NCI-H128 (cell line): ENCODE results near the gene GPRIN2.
"Not testable (repeated sequence)": the region's sequence is repeated elsewhere in the genome, so short reads cannot be mapped to it uniquely, and the experiment has no call there.

Source experiments
- DNase-seq: peaks from one replicate; lab custom pipeline; 2025; ENCODE audit not compliant: unreplicated experiment; lab: John Stamatoyannopoulos, UW

GPRIN2 gene

GRCh38 chr10:46522295-46523118 is 34.0 kb downstream of the GPRIN2 start:
- no peak for DNase-seq

DNA sequence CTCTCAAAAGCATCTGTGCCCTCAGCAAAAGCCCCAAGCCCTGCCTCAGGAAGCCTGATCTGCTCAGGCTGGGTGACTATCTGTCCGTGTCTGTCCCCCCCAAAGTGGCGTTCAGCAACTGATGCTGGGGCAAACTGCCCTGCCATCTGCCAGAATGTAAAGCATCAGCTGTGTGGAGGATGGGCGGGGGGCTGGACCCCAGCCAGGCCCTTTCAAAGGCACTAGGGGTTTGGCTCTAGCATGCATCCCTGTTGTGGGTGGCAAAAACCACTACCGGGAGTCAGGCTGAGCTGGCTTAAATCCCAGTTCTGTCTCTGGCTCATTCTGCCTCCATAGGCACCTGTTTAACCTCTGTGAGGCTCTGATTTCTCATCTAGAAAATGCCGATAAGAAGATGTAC is 35.5 kb downstream of the GPRIN2 start:
- no peak for DNase-seq

DNA sequence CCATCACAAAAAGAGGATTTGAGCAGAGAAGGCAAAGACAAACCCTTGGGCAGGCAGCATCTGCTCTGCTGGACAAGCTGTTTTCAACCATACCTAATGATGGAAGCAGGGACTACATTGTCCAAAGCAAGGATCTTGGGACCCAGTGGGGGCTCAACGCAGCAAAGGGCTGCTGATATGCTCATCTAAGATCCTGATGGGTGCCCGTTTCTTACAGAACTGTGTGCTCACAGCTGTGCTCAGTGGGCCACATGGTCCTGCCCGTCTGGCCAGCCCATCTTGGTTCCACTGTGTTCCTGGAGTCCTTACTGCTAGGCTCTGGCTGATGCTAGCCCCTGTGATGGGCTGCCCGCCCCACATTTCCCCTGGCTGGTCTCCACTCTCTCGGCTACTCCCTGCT is 36.1 kb downstream of the GPRIN2 start:
- DNase-seq = no peak

DNA sequence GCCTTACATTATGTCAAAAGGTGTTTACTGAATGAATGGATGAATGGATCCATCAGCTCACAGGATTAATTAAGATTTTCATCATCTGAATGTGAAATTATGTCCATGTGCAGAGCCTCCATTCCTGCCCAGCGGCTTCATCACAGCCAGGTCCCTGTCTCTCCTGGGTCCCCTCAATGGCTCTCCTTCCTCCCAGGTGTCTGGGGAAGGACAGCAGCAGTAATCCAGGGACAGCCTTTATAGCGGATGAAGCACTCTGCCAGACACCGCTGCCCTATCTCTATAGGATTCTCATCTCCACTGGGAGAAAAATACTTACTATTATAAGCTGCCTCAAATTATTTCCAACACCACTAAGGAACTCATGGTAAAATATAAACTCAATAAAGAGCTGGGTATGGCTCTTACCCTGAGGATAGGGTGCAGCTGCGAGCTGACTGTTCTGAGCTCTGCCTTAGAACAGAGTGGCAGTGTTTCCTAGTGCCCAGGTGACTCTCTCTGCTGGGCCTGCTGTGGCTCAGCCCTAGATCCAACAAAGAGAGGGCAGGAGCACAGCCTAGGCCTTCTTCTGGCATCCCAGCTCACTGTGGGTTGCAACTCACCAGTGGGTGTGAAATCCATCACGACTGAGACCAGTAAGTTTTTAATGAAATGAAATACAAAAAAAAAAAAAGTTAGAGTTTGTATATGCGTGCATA is 38.3 kb downstream of the GPRIN2 start:
- DNase-seq = no peak

DNA sequence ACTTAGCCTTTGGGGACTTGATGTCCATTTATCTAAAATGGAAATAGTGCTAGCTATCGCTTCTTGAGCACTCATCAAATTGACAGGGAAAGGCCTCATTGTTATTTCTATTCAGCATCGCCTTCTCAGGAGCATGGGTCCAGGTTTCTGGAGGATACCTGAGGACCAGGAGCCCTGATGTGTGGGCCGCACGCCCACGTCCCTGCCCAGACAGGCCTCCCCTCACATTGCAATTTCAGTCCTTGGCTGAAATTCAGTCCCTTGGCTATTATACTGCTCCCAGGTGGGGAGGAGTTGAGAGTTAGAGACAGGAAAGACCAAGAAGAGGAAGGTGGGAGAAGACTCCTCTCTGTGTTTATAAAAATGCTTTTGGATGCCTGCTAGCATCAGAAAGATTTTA is 38.9 kb downstream of the GPRIN2 start:
- no peak for DNase-seq

- DNase-seq = no peak
These were observed 39.6 kb downstream of the GPRIN2 start for GRCh38 chr10:46516660-46517416.

- DNase-seq = no peak
These were observed 40.7 kb downstream of the GPRIN2 start for GRCh38 chr10:46515793-46516192.

GRCh38 chr10:46515366-46515765 is 41.1 kb downstream of the GPRIN2 start:
- no peak for DNase-seq

DNA sequence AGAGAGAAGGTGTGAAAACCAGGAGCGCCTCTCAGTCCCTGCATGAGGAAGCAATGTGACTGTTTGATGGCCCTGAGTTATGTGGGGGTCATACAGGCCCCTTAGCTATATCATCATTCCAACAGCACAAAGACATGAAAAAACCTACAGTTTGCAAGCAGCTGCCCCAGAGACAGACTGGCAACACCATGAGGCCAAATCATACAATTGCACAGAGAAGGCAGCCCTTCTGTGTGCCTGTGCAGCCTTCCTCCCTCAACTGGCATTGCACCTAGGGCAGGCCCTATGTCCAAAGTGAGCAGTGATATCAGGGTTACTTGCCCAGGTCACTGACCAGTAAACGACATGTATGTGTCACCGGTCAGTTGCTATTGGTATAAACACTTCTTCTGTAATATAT is 41.6 kb downstream of the GPRIN2 start:
- no peak for DNase-seq

GRCh38 chr10:46514431-46514861 is 42.0 kb downstream of the GPRIN2 start:
- DNase-seq = no peak

DNA sequence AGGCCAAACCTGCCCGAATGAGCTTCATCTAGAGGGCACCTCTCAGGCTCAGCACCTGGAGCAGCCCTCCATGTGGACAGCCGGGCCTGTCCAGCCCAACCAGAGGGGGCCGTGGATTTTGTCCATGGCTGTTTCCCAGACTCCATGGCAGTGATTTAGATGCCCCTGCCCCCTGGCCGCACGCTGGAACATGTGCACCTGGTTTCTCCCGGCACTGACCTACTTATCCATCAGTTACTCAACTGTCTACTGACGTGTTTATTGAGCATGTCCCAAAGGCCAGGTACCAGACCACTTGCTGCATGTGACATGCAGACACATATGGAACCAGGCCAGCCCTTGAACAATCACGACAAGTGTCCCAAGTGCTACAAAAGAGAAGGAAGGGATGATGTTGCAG is 43.1 kb downstream of the GPRIN2 start:
- not testable (repeated sequence) for DNase-seq

- not testable (repeated sequence) for DNase-seq
These were observed 43.7 kb downstream of the GPRIN2 start for GRCh38 chr10:46512725-46513124.

GRCh38 chr10:46512002-46512401 is 44.5 kb downstream of the GPRIN2 start:
- DNase-seq = not testable (repeated sequence)
